Measurements from ENCODE around the gene LIMA1.
"Not testable (repeated sequence)": the region's sequence is repeated elsewhere in the genome, so short reads cannot be mapped to it uniquely, and the experiment has no call there.

The LIMA1 gene

DNA sequence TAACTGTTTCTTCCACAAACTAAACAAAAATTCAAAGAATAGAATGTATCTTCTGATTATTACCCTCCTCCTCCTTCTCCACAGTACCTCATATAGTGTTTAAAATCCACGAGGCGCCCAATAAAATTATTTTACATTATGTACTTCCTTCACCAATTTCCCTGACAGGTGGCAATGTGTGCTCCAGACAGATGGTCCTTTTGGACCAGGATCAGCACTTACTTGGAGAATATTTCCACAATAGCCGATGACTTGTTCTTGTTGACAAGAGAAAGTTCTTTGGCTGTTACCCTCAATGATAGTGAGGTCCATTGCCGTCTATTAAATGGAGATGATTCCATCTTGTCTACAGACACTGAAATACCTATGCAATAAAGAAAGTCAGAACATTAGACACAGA, 34.9 kb downstream of the LIMA1 start:
- DNase-seq (ENCODE audit: low read depth in 2 of 2), result no peak

DNA sequence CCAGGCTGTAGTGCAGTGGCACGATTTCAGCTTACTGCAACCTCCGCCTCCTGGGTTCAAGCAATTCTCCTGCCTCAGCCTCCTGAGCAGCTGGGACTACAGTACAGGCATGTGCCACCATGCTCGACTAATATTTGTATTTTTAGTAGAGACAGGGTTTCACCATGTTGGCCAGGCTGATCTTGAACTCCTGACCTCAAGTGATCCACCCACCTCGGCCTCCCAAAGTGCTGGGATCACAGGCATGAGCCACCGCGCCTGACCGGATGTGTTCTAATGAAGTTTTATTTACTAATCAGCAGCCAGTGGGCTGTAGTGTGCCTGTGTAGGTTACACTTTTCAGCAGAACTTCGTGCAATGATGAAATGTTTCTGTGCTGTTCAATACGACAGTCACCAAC, 35.7 kb downstream of the LIMA1 start:
- not testable (repeated sequence) for DNase-seq (ENCODE audit: low read depth in 2 of 2)

DNA sequence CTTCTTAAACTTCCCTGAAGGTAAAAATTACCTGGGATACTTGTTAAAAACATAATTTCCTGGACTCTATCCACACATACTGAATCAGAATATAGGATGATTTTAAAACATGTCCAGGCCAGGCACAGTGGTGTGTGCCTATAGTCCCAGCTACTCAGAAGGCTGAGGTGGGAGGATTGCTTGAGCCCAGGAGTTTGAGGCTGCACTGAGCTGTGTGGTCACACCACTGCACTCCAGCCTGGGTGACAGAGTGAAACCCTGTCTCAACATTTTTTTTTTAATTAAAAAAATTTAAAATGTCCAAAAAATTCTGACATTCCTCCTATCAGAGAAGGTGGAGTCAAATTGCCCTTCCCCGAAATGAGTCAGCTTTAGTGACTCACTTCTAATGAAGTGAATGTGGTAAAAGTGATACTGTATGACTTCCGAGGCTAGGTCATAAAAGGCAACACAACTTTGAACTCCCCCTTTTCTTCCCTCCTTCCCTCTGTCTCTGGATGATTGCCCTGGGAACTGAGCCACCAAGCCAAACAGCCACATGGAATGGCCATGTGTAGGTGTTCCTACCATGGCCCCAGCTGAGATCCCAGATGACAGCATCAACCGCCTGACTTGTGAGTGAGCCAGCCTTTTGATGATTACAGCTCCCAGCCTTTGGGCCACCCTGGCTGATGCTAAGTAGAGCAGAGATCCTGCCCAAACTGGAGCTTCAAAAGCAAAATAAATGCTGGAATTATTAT, 36.3 kb downstream of the LIMA1 start:
- DNase-seq (ENCODE audit: low read depth in 2 of 2), result peak in 1 of 2 donors; percentile 30

DNA sequence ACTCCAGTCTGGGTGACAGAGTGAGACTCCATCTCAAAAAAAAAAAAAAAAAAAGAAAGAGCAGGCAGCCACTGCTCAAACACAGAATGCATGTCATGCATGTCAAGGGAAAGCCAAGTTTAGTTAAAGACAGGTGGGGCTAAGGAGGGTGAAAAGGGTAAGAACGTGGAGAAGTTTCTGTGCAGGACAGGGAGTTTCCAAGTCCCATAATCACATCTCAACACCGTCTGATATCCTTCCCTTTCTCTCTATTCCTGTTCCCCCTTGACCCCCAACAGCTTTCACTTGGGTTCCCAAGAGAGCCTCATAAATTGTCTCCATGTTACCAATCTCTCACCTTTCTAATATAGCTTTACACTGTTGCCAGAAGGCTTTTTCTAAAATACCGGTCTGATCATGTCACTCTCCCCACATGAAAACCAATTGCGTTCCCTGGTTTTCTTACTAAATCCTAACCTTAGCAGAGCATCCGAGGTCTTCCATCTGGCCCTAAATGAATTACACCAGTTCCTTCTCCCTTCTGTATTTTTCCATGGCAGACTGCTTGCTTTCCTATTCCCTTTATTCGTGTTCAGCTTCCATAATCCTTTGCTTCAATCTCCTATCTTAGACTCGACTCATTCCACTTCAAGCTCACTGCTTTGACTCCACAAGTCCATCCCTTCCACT, 37.0 kb downstream of the LIMA1 start:
- no peak for DNase-seq (ENCODE audit: low read depth in 2 of 2)

DNA sequence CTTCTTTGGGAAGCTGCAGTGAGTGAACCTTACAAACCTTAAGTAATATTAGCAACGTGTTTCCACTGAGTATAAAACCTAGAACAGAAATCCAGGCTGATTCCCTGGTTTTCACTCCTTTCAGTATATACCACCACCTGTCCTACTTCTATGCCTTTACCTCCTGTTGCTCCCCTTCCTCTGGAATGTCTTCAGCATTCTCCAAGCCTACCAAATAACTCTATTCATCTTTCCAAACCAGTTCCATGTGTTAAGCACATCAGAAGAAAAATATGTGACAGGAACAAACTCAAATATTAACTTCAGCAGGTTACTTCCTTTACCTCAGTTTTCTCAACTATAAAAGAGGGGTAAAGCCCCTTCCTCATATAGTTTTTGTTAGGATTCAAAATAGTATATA, 39.8 kb downstream of the LIMA1 start:
- no peak for DNase-seq (ENCODE audit: low read depth in 2 of 2)

DNA sequence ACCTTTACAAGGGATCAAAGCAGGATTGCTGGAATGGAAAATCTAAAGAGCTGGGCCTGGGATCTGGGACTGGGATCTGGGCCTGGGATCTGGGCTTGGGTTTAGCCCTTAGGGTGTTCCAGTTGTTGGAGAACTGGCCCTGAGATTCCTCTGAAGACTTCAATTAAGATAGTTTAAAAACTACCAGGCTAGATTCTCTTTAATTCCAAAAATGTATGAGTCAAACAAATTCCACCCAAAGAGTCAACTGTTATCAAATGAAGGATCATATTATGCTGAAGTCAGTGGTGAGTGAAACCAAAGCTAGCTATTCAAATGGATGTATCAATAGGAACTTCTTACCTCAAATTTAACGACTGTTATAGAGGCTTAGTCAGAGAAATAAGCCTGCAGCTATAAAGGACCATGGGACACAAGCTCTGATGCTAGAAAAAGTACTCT, 40.5 kb downstream of the LIMA1 start:
- DNase-seq (ENCODE audit: low read depth in 2 of 2), result no peak

DNA sequence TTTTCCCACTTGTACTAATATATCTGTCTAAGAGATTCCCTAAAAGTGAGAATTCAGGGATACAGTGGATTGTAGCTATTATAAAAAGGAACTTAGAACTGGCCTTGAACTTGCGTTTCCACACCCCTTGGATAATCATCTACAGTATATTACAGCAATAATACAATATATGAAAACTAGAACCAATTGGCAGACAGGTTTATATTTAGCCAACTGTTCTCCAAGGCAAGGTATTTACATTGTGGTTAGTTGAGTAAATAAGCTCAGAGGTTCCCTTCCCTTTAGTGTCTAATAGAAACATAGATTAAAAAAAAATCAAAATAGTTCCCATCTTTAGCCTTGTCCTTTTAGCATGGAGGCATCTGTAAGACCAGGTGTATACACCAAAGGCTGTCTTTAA, 42.1 kb downstream of the LIMA1 start:
- DNase-seq (ENCODE audit: low read depth in 2 of 2), result no peak

DNA sequence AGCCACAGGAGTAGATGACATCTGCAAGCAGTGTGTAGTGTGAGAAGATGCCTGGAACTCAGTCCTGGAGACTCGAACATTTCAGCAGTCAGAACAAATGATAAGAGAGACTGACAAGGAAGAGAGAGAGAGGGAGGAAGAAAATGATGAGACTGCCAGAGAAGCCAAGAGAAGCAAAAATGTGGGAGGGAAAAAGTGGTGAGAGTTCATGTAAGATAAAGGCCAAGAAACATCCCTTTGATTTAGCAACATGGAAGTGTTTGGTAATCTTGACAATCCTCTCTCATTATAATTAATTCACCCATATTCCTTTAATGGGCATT, 42.6 kb downstream of the LIMA1 start:
- DNase-seq (ENCODE audit: low read depth in 2 of 2), result no peak

DNA sequence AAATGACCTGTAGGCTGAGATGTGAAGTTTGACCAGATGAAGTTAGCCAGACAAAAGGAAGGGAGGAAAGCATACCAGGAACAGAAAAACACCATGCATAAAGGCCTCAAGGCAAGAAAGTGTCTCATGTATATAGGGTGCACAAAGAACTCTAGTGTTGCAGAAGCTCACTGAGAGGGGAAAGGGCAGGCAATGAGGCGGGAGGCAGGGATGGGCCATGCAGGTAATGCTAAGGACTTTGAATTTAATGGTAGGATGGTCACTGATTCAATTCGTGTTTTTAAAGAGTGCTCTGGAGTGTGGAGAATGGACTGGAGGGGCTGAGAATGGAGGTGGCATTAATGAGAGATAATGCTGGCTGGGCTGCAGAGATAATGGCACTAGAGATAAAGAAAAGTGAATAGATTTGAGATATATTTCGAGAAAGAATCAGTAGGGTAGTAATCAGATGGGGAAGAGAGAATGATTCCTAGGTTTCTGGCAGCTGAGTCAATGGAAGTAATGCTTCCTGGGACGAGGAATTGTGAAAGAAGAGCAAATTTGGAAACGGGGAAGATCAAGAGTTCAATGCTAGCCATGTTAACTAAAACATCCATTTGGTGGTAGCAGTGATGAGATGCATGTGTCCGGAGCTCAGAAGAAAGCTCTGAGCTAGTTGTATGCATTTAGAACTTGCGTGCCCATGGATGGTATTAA, 43.1 kb downstream of the LIMA1 start:
- DNase-seq (ENCODE audit: low read depth in 2 of 2), result no peak

DNA sequence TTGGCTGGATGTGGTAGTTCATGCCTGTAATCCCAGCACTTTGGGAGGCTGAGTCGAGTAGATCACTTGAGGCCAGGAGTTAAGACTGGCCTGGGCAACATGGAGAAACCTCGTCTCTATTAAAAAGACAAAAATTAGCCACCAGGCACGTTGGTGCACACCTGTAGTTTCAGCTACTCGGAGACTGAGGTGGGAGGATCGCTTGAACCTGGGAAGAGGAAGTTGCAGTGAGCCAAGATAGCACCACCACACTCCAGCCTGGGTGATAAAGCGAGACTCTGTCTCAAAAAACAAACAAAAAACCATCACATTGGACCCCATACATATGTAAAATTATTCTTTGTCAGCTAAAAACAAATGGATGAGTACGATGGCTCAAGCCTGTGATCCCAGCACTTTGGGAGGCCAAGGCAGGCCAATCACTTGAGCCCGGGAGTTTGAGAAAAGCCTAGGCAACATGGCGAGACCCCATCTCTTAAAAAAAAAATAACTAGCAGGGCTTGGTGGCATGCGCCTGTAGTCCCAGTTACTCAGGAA, 43.9 kb downstream of the LIMA1 start:
- no peak for DNase-seq (ENCODE audit: low read depth in 2 of 2)

DNA sequence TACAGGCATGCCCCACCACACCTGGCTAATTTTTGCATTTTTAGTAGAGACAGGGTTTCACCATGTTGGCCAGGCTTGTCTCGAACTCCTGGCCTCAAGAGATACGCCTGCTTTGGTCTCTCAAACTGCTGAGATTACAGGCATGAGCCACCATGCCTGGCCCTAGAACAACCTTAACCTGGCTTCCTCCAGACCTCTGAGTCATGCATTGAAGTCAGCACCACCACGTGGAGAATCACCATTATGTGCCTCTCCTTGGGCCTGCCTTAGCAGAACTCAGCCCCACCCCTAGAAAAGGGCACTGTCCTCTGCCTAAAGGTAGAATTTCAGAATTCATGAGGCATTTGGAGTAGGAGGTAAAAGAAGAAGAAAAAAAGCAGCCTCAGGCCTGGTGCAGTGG, 49.0 kb downstream of the LIMA1 start:
- DNase-seq (ENCODE audit: low read depth in 2 of 2), result no peak

DNA sequence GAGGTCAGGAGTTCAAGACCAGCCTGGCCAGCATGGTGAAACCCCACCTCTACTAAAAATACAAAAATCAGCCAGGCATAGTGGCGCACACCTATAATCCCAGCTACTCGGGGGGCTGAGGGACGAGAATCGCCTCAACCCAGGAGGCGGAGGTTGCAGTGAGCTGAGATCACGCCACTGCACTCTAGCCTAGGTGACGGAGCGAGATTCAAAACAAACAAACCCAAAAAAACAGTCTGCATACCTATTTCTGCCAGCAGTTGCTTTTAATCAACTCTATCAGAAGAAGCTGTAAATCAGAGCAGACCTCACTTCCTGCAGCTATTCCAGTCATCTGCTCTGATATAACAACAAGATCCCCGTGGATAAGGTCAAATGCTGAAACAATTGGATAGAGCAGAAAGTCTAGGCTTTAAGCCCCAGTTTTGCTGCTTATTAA, 50.5 kb downstream of the LIMA1 start:
- no peak for DNase-seq (ENCODE audit: low read depth in 2 of 2)

DNA sequence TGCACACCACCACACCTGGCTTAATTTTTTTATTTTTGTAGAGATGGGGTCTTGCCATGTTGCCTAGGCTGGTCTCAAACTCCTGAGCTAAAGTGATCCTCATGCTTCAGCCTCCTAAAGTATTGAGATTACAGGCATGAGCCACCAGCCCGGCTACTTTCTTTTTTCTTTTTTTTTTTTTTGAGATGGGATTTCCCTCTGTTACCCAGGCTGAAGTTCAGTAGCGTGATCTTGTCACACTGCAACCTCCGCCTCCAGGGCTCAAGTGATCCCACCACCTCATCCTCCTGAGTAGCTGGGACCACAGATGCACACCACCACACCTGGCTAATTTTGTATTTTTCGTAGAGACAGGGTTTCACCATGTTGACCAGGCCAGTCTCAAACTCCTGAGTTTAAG, 51.1 kb downstream of the LIMA1 start:
- DNase-seq (ENCODE audit: low read depth in 2 of 2), result no peak

DNA sequence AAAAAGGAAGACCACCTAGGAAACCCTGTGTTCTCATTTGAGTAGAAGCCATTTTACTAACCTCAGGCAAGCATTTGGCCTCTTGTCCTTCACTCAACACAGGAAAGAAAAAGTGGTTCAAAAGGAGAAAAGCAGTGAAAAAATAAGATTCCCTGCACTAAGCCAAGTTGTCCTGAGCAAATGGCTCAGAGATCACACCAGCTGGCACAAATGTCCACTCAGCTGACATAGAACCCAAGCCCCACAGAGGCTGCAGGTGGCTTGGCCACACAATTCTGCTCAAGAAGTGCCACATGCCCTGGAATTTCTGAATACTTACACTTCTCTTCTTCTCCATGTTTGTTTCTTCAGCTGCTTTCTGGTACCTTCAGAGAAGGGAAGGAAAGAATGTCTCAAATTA, 52.0 kb downstream of the LIMA1 start:
- DNase-seq (ENCODE audit: low read depth in 2 of 2), result no peak

DNA sequence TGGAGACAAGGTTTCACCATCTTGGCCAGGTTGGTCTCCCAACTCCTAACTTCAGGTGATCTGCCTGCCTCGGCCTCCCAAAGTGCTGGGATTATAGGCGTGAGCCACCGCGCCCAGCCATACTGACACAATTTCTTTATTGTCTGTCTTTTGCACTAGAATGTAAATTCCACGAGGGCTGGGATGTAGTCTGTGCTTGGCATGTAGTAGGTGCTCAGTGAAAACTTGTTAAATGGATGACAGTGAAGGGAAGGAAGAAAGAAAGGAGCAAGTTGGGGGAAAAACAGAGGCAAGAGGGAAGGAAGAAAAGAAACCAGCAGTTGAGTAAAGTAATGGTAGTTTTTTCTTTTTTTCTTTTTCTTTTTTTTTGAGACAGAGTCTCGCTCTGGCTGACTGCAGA, 53.1 kb downstream of the LIMA1 start:
- no peak for DNase-seq (ENCODE audit: low read depth in 2 of 2)

DNA sequence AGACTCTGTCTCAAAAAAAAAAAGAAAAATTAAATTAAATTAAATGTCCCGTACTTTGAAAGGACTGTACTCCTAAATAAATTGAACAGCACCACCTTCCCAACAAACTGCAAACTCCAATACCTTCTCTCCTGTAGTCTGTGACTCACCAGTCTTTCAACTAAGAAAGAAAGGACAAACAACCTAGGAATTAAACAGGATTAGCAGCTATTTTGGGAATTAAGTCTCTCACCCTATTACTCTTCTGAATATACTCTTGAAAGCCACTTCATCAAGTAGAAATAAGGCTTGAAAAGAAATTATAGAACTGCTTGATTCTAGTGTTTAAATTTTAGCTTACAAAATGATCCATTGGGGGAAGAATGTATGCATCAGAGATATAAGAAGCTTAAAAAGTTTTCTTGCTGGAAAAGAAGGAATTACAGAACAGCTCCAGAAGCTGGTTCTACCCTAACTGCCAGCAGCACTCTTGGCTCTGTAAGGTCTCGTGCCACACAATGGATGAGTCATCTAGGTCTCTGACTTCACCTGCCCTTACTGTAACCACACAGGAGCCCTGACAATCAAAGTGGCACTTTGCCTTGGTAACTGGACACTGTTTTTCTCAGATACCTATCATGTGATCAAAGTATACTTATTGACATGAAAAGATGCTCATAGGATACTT, 59.2 kb downstream of the LIMA1 start:
- DNase-seq (ENCODE audit: low read depth in 2 of 2), result no peak

DNA sequence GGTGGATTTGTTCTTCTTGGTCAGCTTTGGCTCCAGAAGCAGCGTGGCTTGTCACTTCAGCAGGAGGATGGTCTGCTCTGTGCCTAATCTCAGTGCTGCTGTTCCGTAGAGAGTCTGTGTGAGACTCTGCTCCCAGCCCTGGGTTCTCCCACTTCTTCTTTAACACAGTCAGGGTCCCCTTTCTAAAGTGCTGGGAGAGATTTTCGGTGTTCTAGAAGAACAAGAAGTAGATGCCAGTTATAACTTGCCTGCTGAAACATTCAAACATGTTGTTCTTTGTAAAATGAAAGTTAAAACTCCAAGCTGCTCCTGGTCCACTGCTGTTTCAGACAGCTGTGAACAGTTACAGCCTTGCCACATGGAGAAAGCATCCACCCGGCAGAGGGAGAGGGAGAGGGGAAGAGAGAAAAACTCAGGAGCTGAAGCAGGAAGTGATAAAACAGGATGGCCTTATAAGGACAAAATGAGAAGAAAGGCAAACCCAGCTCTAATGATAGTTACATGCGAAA, 61.0 kb downstream of the LIMA1 start:
- DNase-seq (ENCODE audit: low read depth in 2 of 2), result no peak

DNA sequence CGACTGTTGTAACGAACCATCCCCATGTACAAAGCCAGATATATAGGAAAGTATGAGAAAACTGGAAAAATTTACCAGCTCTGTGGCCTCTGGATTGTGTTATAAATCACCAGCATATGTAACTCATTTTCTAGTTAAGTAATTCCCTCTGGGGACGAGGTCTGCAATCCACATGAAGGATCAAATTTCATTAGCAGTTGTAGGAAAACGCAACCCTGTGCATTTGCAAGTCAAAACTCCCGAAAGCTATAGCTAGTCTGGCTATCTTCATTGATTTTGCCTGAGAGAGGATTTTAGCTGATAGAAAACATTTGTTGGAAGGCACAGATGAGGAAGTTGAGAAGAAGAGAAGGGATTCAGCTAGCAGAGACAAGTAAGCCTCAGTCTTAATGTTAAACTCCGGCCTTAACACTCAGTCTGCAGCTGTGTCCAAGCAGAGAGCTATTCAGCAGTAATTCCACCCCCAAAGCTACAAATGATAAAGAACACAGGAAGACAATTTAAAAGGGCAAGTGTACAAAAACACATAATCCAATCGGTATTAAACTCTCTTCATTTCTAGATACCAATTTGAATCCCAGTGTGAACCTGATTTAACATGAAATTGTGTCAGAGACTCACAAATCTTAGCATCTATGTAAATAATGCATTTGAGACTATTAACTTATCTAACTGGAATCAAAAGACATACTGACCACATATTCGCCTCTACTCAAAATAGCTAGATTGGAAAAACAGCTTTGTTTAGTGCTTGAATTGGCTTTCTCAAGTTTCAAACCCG, 61.9 kb downstream of the LIMA1 start:
- no peak for DNase-seq (ENCODE audit: low read depth in 2 of 2)

DNA sequence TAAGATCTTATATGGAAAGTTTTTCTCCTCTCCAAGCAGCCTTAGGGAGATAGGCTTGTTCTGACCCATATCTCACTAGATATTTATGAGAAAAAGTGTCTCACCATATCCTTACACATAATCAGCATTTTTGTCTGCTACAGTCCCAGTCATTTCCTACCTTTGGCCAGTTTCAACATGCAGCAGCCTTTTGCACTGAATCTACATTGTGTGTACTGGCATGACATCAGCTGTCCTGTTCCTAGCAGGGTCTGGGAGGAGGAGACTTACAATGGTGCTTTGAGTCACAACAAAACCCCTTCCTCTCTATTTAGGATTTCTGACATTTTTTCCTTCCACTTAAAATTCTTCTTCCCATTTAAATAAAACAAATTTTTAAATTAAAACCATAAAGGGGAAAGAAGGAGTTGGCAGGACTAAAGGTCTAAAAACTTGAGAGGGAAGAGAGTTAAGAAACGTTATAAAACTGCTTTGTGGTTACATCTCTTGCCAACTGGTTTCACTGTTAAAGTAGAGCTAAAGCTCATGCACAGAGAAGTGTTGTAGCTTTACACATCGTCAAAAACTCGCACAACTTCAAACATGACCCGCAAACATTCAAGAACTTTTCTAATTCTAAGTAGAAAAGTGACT, 62.8 kb downstream of the LIMA1 start:
- no peak for DNase-seq (ENCODE audit: low read depth in 2 of 2)

DNA sequence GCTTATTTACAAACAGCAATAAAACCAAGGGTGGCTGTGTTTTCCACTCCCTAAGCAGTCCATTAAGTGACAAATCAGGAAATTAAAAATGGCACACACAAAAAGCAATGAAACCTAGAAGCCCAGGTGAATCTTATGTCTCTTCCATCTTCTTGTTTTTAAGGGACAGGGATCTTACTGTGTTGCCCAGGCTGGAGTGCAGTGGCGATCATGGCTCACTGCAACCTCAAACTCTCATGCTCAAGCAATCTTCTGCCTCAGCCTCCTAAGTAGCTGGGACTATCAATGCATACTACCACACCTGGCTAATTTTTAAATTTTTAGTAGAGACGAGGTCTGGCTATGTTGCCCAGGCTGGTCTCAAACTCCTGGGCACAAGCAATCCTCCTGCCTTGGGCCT, 63.8 kb downstream of the LIMA1 start:
- no peak for DNase-seq (ENCODE audit: low read depth in 2 of 2)

DNA sequence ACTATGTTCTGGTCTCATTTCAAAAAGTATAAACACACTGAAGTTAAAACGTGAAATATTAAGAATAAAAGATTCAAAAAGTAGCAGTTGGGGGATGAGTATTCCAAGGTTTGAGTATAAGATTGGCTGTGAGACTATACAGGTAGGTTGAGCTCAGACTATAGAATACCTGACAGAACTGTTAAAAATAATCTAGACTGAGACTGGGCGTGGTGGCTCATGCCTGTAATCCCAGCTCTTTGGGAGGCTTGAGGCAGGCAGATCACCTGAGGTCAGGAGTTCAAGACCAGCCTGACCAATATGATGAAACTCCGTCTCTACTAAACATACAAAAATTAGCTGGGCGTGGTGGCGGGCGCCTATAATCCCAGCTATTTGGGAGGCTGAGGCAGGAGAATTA, 64.3 kb downstream of the LIMA1 start:
- DNase-seq (ENCODE audit: low read depth in 2 of 2), result not testable (repeated sequence)

All from activated CD4-positive, alpha-beta T cell treated with anti-CD3 and anti-CD28 coated beads for 24 hours (primary cell).